ENCODE measurements around the gene F3. TPM values are rescaled to one million over a fixed set of nuclear protein-coding genes. Genes with fewer than 3 reads are reported as not detected.

F3 gene
- total RNA-seq, 1 experiment from 2014 or later, result 58.5 TPM

DNA sequence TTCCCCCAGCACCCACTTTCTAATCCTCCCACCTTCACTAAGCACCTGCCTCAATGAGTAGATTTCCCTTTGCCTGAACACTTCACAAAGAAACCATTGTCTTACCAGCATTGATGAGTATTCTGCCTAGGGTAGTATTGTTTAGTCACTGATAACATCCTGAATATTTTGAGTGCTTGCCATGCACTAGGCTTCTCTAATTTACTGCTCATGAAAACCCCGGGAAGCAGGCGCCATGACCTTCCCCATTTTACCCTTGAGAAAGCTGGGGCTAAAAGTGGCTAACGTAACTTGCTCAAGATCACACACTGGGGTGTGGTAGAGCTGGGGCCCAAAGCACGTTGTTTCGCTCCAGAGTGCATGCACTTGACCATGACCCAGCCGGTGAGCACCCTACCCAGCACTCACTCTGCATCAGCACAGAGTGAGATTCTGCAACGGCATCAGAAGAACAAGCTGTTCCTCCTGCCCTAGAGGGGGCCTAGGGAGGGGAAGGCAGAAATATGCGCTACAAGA is 10.6 kb upstream of the F3 start:
- Histone ChIP-seq H4K20me1 (ENCODE audit: insufficient read depth) (no peaks in the 10 kb centered on the region), H2AFZ (ENCODE audit: low read depth, low read length, poor library complexity, severe bottlenecking) (peak overlapping the region; percentile 17), H3K4me3 (replicated peaks in 1 of 2; ENCODE audit: low read depth in 1 of 2, low read length in 2 of 2) (no peak overlapping the region), H3K9ac (ENCODE audit: low read length) (no peak overlapping the region), H3K9me2 (ENCODE audit: insufficient read depth) (no peaks in the 10 kb centered on the region), H3K9me3 (ENCODE audit: control insufficient read depth in 1 of 2, insufficient read depth in 1 of 2, low read depth in 1 of 2, low read length in 2 of 2) (no peaks in the 10 kb centered on the region), H3K27me3 (ENCODE audit: insufficient read depth, low read length) (no peaks in the 10 kb centered on the region), H3K4me1 (ENCODE audit: control insufficient read depth in 1 of 2, insufficient read depth in 2 of 2, low read length in 2 of 2) (peaks cover 3 to 33% of the 10 kb centered on the region in 2 experiments; a peak in 3 of 4 replicates), H3K36me3 (ENCODE audit: control insufficient read depth in 1 of 2, insufficient read depth in 2 of 2, low read length in 2 of 2) (no peaks in the 10 kb centered on the region), H3K27ac (ENCODE audit: low read depth, low read length) (no peak overlapping the region), H3K79me2 (ENCODE audit: insufficient read depth, low read length) (no peaks in the 10 kb centered on the region), H3K4me2 (ENCODE audit: low read length) (peak overlapping the region; percentile 28)
- RAD21 ChIA-PET (ENCODE audit: low non-redundant PET in 1 of 2, low total read pairs in 2 of 2, uncharacterized antibody in 2 of 2, unreplicated experiment in 2 of 2), result no interaction called here
- BruUV-seq (replicated peaks), result no TSS peak
- ATAC-seq (0 out of 2 replicates have a peak, but pooled peaks have one; percentile 34), DNase-seq (ENCODE audit: low read depth, low spot score) (no peak)
- TF ChIP-seq JUND (IDR thresholded peaks at IDR 0.05) (peak; percentile 16; the same call in 1 of the 2 replicates), ZFX (IDR thresholded peaks at IDR 0.05) (no peak)
- CTCF ChIA-PET, result no interaction called here
- intact Hi-C loops (cut with micrococcal nuclease), result no loop called here
- POLR2A ChIA-PET, result no interaction called here

- Histone ChIP-seq H3K36me3 (ENCODE audit: control insufficient read depth in 1 of 2, insufficient read depth in 2 of 2, low read length in 2 of 2) (no peaks in the 10 kb centered on the region), H3K9me3 (ENCODE audit: control insufficient read depth in 1 of 2, insufficient read depth in 1 of 2, low read depth in 1 of 2, low read length in 2 of 2) (no peaks in the 10 kb centered on the region), H3K4me2 (ENCODE audit: low read length) (no peak overlapping the region; the same call in 1 of the 2 replicates), H3K4me1 (ENCODE audit: control insufficient read depth in 1 of 2, insufficient read depth in 2 of 2, low read length in 2 of 2) (peaks cover 3 to 33% of the 10 kb centered on the region in 2 experiments; a peak in 3 of 4 replicates), H4K20me1 (ENCODE audit: insufficient read depth) (no peaks in the 10 kb centered on the region), H3K27ac (ENCODE audit: low read depth, low read length) (no peak overlapping the region), H2AFZ (ENCODE audit: low read depth, low read length, poor library complexity, severe bottlenecking) (no peak overlapping the region), H3K79me2 (ENCODE audit: insufficient read depth, low read length) (no peaks in the 10 kb centered on the region), H3K9me2 (ENCODE audit: insufficient read depth) (no peaks in the 10 kb centered on the region), H3K27me3 (ENCODE audit: insufficient read depth, low read length) (no peaks in the 10 kb centered on the region), H3K9ac (ENCODE audit: low read length) (no peak overlapping the region), H3K4me3 (replicated peaks in 1 of 2; ENCODE audit: low read depth in 1 of 2, low read length in 2 of 2) (no peak overlapping the region)
- RAD21 ChIA-PET (ENCODE audit: low non-redundant PET in 1 of 2, low total read pairs in 2 of 2, uncharacterized antibody in 2 of 2, unreplicated experiment in 2 of 2), result no interaction called here
- CTCF ChIA-PET, result no interaction called here
- BruUV-seq (replicated peaks), result no TSS peak
- intact Hi-C loops (cut with micrococcal nuclease), result no loop called here
- ATAC-seq, result no peak
- POLR2A ChIA-PET, result no interaction called here
- no peak for DNase-seq (ENCODE audit: low read depth, low spot score)
- TF ChIP-seq MAX (IDR thresholded peaks at IDR 0.05) (no peak), ZFX (IDR thresholded peaks at IDR 0.05) (no peak), TCF7L2 (IDR thresholded peaks at IDR 0.05; ENCODE audit: borderline replicate concordance, extremely low read depth, insufficient read depth, insufficient read length) (no peak), JUND (IDR thresholded peaks at IDR 0.05) (no peak), EGR1 (IDR thresholded peaks at IDR 0.05; ENCODE audit: low read depth) (no peak), EZH2phosphoT487 (IDR thresholded peaks at IDR 0.05; ENCODE audit: borderline replicate concordance) (no peak), SIN3A (IDR thresholded peaks at IDR 0.05; ENCODE audit: low read depth) (no peak), SP1 (IDR thresholded peaks at IDR 0.05; ENCODE audit: low read depth) (no peak), EZH2 (IDR thresholded peaks at IDR 0.05) (no peak), ELF1 (IDR thresholded peaks at IDR 0.05; ENCODE audit: borderline replicate concordance, low read depth) (no peak), POLR2A (IDR thresholded peaks at IDR 0.05; ENCODE audit: borderline replicate concordance, extremely low read depth, insufficient read depth, insufficient read length) (no peak), POLR2AphosphoS5 (IDR thresholded peaks at IDR 0.05; ENCODE audit: low read depth, low read length) (no peak), CEBPB (IDR thresholded peaks at IDR 0.05; ENCODE audit: low read depth) (no peak), SRF (IDR thresholded peaks at IDR 0.05; ENCODE audit: low read depth) (no peak), CBX3 (IDR thresholded peaks at IDR 0.05; ENCODE audit: low read depth) (no peak)
- TF ChIP-seq, protein P1, sequence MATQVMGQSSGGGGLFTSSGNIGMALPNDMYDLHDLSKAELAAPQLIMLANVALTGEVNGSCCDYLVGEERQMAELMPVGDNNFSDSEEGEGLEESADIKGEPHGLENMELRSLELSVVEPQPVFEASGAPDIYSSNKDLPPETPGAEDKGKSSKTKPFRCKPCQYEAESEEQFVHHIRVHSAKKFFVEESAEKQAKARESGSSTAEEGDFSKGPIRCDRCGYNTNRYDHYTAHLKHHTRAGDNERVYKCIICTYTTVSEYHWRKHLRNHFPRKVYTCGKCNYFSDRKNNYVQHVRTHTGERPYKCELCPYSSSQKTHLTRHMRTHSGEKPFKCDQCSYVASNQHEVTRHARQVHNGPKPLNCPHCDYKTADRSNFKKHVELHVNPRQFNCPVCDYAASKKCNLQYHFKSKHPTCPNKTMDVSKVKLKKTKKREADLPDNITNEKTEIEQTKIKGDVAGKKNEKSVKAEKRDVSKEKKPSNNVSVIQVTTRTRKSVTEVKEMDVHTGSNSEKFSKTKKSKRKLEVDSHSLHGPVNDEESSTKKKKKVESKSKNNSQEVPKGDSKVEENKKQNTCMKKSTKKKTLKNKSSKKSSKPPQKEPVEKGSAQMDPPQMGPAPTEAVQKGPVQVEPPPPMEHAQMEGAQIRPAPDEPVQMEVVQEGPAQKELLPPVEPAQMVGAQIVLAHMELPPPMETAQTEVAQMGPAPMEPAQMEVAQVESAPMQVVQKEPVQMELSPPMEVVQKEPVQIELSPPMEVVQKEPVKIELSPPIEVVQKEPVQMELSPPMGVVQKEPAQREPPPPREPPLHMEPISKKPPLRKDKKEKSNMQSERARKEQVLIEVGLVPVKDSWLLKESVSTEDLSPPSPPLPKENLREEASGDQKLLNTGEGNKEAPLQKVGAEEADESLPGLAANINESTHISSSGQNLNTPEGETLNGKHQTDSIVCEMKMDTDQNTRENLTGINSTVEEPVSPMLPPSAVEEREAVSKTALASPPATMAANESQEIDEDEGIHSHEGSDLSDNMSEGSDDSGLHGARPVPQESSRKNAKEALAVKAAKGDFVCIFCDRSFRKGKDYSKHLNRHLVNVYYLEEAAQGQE (IDR thresholded peaks at IDR 0.05; ENCODE audit: low read depth), result no peak
- TF ChIP-seq, protein P2, sequence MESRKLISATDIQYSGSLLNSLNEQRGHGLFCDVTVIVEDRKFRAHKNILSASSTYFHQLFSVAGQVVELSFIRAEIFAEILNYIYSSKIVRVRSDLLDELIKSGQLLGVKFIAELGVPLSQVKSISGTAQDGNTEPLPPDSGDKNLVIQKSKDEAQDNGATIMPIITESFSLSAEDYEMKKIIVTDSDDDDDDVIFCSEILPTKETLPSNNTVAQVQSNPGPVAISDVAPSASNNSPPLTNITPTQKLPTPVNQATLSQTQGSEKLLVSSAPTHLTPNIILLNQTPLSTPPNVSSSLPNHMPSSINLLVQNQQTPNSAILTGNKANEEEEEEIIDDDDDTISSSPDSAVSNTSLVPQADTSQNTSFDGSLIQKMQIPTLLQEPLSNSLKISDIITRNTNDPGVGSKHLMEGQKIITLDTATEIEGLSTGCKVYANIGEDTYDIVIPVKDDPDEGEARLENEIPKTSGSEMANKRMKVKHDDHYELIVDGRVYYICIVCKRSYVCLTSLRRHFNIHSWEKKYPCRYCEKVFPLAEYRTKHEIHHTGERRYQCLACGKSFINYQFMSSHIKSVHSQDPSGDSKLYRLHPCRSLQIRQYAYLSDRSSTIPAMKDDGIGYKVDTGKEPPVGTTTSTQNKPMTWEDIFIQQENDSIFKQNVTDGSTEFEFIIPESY (IDR thresholded peaks at IDR 0.05; ENCODE audit: extremely low read depth, insufficient replicate concordance, low read length), result no peak
Measured at GRCh38 chr1:94551449-94551848, 9.9 kb upstream of the F3 start.

Data from HCT116 (cell line).